IPS-NIHi11 (cell line): Measurements from ENCODE around the gene NCOA6.

ENCODE experiments used
- DNase-seq: peaks from one replicate; pipeline ENCODE4 v3.0.0; 2012; ENCODE audit warnings: mixed read lengths, low spot score

The NCOA6 gene

DNA sequence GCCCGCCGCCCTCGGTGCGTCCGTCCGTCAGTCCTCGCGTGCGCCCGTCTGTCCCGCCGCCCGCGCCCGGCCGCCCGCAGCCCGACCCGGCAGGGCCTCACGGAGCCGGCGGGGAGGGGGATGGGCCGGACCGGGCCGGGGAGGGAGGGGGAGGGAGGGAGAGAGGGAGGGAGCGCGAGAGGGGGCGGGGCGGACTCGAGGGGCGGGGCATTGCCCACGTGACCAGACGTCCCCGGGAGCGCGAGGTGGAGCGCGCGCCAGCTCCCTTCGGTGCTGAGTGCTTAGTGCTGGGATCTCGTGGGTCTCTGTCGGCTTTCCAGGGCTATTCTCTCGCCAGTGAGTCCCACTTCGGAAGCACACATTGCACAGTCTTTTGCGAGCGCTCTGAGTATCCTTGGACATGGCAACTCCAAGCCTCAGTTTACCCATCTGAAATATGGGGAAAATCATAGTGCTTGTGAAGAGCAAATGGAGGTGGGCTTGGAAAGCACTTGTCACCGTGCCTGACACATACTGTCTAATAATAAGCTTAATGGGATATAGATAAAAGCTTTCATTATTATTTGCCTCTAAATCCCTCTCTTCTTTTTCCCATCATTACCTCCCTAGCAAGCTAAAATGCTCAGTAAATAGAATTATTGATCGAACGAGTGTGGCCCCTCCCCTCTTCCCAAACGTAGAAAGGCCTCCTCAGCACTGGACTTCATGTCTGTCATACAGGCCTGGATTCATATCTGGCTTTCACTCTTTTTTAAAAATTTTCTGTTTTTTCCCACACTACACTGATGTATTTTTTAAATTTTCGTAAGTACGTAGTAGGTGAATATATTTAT is at the start of gene NCOA6:
Gene NCOA6, minus strand, starts transcription at position 122 of the 833 bp plus-strand sequence. CDS start 43,296 bp downstream, outside the sequence.
- peak; percentile 84 for DNase-seq

GRCh38 chr20:34874094-34874654 is 48.7 kb upstream of the NCOA6 start:
- DNase-seq: peak; percentile 68

- DNase-seq: no peak
Measured at GRCh38 chr20:34873583-34874093, 48.2 kb upstream of the NCOA6 start.

GRCh38 chr20:34872622-34873224 is 47.3 kb upstream of the NCOA6 start, which contains the start of gene GGT7:
TSS of gene GGT7 (minus strand) at chr20:34872856. CDS start at chr20:34872815, 41 bp downstream.
- DNase-seq: peak; percentile 90

- no peak for DNase-seq
Measured at GRCh38 chr20:34871966-34872621, 46.6 kb upstream of the NCOA6 start.

GRCh38 chr20:34871320-34871926 is 46.0 kb upstream of the NCOA6 start:
- DNase-seq: no peak

DNA sequence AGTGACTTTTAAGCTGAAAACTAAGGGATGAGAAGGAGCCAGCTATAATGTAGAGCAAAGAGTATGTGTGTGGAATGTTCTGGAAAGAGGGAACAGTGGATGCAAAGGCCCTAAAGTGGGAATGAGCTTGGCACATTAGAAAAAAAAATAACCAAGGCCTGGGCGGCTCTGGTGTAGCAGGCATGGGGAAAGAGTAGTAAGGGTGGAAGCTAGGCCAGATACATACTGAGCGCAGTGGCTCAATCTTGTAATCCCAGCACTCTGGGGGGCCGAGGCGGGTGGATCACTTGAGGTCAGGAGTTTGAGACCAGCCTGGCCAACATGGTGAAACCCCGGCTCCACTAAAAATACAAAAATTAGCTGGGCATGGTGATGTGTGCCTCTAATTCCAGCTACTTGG is 38.8 kb upstream of the NCOA6 start:
- DNase-seq: no peak

GRCh38 chr20:34863421-34863965 is 38.0 kb upstream of the NCOA6 start:
- no peak for DNase-seq

- no peak for DNase-seq
Measured at GRCh38 chr20:34862724-34863123, 37.3 kb upstream of the NCOA6 start.

GRCh38 chr20:34861386-34862084 is 36.1 kb upstream of the NCOA6 start:
- DNase-seq: no peak

- no peak for DNase-seq
Measured at GRCh38 chr20:34859826-34860545, 34.5 kb upstream of the NCOA6 start.

- no peak for DNase-seq
Measured at GRCh38 chr20:34859367-34859766, 33.9 kb upstream of the NCOA6 start.

GRCh38 chr20:34852298-34852697 is 26.8 kb upstream of the NCOA6 start:
- no peak for DNase-seq

DNA sequence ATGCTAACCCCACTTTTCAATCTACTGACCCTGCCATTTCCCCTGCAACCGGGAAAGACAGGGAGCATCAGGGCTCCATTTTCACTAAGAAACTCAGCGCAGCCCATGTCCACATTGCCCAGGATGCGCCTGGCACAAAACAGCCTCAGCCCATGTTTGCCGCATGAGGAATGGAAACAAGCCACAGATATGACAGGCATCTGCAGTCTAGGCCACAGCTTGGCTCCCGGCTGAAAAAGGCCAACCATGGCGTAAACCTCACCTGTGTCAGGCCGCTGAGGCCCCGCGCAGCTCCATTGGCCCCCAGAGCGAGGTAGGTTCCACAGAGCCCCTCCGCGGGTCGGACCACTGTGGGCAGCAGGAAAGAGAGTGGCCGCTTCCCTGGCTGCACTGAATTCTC is 25.5 kb upstream of the NCOA6 start:
- no peak for DNase-seq

DNA sequence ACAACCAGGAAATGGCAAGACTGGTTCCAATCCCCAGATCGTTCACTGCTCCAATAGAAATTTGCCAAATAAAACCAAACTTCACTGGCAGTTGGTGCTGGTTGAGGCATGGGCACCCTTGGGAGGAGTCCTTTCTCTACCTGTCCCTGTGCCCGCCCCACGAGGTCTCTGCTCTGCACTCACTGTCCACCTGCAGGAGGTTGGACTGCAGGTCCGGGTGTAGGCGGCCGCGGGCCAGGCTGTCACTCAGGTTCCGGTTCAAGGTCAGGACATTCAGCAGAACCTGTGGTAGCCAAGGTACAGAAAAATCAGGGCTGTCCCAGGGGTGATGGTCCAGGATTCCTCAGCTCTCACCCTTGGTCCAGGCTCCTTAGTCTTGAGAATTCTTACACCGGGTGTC is 24.3 kb upstream of the NCOA6 start:
- DNase-seq: no peak

GRCh38 chr20:34848597-34848996 is 23.1 kb upstream of the NCOA6 start:
- DNase-seq: no peak

- DNase-seq: no peak
Measured at GRCh38 chr20:34843421-34843820, 18.0 kb upstream of the NCOA6 start.

DNA sequence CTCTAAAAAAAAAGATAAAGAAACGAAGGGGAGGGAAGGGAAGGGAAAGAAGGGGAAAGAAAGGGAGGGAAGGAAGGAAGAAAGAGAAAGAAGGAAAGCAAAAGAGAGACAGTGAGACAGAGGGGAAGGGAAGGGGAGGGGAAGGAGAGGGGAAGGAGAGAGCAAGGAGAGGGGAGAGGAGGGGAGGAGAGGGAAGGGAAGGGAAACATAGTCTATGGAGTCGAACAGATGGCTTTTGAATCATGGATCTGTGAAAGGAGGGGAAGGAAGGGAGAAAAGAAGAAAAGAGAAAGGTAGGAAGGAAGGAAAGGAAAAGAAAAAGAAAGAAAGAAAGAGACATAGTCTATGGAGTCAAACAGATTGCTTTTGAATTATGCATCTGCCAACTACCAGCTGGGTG is 16.7 kb upstream of the NCOA6 start:
- no peak for DNase-seq

DNA sequence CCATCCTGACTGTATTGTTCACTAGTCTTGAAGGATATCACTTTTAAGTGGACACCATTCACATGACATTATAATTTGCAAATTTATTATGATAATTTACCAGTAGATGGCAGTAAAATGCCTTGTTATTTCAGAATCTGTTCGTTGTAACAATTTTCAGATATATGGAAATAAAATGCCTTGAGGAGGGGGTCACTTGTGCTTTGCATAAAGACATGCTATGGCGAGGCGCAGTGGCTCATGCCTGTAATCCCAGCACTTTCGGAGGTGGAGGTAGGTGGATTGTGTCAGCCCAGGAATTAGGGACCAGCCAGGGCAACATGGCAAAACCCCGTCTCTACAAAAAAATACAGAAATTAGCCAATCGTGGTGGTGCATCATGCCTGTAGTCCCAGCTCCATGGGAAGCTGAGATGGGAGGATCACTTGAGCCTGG is 9.0 kb upstream of the NCOA6 start:
- no peak for DNase-seq

GRCh38 chr20:34831936-34832335 is 6.5 kb upstream of the NCOA6 start:
- no peak for DNase-seq
